Measurements from ENCODE around the gene SPOCD1.

SPOCD1 gene

GRCh38 chr1:31799895-31800673 lies 15.7 kb downstream of the SPOCD1 start:
- no peak for FAIRE-seq

GRCh38 chr1:31799196-31799894 lies 16.5 kb downstream of the SPOCD1 start:
- no peak for FAIRE-seq

DNA sequence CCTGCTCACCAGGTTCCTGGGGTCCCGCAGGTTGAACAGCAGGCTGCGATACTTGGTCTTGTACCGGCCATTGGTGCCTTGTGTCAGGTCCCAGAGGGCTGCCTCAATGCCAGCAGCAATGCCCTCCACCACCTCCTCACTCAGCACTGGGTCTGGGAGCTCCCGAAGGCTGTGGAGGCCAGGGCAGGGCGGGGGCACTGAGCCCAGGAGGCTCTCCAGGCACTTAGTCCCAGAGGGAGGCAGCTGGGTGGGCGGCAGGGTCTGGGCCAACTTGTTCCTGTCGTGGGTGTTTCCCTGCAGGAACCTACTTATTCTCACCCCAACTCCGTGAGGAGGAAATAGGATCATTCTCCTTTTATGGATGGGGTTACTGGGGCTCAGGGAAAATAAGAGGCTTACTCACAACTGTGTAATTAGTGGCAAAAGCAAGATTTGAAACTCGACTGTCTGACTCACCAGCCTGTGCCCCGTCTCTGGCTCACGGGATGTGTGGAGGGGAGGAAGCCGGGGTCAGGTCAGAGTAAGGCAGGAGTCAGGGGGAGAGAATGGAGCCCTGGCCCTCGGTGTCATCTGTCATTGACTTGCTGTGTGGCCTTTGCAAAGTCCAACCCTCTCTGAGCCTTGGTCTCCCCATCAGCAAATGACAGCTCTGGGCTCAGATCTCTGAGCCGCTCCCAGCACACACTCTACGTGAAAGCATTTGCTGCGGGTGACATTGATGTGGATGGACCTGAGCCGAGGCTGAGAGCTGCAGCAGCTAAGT lies 17.2 kb downstream of the SPOCD1 start:
- no peak for FAIRE-seq

- no peak for FAIRE-seq
Observed at GRCh38 chr1:31798086-31798432, 17.8 kb downstream of the SPOCD1 start.

- no peak for FAIRE-seq
Observed at GRCh38 chr1:31797216-31797615, 18.6 kb downstream of the SPOCD1 start.

GRCh38 chr1:31796707-31797106 lies 19.1 kb downstream of the SPOCD1 start:
- FAIRE-seq, result no peak

DNA sequence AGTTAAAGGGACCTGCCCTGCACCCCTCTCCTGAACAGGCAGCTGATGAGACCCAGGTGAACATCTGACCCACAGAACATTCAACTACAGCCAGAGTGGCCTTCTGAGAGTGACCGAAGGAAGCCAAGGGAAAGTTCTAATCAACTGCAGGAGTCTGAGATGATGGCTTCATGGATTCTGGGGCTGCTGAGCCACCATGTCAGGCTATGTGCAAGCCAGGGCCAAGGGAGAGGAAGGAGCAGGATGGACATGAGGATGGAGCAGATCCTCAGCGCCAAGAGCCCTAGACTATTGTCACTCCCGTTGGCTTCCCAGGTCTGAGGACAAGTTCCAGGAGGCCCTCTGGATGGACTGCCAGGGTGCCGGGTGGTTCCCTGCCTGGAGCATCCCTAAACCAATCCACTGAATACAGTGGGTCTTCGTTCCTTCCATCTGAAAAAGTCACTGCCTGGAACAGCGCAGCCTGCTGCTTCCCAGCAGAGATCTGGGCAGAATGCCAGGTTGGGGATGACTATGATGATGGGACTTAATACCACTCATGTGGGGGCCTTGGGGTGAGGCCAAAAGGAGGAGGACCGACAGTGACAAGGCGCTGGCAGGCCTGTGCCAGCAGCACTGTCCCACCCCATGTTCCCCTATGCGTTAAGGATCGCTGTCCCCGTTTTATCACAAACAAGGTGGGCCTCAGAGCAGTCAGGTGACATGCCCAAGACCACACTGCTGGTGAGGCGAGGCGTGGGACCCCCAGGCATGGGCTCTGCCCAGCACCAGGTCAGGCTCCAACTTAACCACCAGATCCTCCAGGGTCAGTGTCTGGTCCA lies 19.8 kb downstream of the SPOCD1 start:
- FAIRE-seq, result no peak

DNA sequence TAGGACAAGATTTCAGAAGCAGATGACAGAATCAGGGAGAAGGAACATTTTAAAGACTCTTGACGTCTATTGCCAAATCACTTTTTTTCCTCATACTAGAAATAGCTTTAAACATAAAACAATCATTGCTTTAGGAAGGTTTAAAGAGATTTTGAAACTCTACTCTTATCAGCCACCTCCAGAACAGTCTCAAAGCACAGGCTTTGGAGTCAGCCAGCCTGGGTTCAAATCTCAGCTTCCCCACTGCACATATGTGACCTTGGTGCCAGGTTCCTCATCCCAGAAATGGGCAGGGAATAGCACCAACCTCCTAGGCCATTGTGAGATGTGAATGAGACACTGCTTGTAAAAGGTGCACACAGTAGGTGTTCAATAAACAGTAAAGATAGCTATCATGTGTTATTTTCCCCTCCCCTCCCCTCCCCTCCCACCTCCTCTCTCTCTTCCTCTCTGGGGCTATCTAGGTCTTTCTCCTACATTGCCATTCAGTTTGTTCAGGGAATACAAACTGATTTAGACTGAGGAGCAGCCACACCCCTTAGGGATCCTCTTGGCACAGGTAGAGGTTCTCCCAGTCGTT lies 20.6 kb downstream of the SPOCD1 start:
- no peak for FAIRE-seq

DNA sequence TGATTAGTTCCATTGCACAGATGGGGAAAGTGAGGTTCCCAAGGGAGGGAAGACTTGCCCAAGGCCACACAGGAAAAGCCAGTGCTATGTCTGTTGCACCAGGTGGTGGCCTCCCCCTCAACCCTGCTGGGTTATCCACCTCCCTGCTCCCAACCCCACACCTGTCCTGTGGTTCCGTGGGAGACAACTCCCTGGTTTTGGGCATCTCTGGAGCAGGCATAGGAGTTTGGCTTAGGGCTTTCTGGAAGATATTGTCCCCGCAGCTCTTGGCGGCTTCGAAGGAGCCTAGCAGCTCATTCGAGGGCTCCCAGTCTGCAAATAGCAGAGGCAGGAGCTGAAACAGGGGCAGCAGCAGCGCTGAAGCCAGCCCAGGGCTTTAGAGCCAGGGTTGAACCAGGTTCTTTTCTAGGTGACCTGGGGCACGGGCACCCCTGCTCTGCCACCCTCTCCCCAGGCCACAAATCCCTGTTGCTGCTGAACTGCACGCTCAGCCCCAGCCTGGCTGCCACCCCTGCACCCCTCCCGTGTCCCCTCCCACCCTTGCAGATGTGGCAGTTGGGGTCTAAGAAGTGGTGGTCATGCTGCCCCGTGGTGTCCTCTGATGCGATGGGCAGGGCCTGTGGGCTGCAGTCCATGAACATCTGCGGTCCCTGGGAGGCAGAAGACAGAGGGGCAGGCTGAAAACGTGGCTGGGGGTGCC lies 22.1 kb downstream of the SPOCD1 start:
- no peak for FAIRE-seq

GRCh38 chr1:31793086-31793485 lies 22.7 kb downstream of the SPOCD1 start:
- FAIRE-seq, result no peak

DNA sequence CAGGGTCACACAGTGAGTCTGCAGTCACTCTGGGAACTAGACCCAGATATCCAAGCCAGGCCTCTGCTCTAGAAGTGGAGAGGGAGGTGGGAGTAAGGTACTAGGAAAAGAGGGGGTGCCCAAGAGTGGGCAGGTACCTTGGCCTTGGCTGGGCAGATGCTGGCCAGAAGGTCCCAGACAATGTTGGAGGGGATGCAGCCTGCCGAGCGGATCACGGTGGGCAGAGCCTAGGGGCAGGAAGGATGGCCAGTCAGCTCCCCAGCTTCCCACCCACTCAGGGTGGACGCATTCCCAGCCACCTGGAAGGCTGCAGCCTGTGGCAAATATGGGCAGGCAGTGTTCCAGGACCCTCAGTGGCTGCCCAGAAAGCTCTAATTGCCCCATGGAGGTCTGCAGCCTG lies 23.3 kb downstream of the SPOCD1 start:
- no peak for FAIRE-seq

- no peak for FAIRE-seq
Observed at GRCh38 chr1:31792116-31792515, 23.7 kb downstream of the SPOCD1 start.

- FAIRE-seq, result no peak
Observed at GRCh38 chr1:31791131-31791858, 24.5 kb downstream of the SPOCD1 start.

GRCh38 chr1:31790641-31791091 lies 25.2 kb downstream of the SPOCD1 start:
- FAIRE-seq, result no peak

DNA sequence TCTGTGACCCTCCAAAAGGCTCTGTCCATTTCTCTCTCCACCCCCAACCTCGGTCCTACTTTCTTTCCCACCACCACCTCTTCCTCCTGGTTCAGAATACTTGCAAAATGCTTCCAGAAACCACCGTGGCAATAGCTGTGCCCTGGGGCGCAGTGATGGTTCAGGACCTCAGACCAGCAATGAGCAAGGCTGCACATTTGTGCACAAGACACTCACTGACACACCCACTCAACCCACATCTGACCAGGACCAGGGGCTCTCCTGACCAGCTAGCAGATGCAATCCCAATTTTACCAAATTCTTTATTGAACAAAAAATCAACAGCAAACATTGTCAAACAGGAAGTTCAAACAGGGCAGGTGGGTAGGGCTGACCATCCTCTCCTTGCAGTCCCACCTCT lies 25.7 kb downstream of the SPOCD1 start:
- FAIRE-seq, result no peak

GRCh38 chr1:31789259-31790065 lies 26.4 kb downstream of the SPOCD1 start:
- no peak for FAIRE-seq

- FAIRE-seq, result no peak
Observed at GRCh38 chr1:31788825-31789256, 27.0 kb downstream of the SPOCD1 start.

- FAIRE-seq, result no peak
Observed at GRCh38 chr1:31788138-31788824, 27.5 kb downstream of the SPOCD1 start.

DNA sequence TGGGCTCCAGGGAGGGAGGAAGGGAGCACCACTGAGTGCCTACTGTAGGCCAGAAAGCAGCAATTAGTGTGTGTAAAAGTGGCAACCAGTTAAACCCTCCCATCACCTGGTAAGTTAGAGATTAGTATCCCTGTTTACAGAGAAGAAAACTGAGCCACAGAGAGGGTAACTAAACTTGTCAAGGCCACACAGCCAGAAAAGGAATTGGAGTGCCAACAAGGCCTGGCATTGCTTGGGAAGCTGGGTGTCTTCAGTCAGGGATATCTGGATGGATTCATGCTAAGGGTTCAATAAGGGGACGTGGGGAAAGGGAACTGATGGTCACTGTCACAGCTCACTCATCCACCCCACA lies 28.1 kb downstream of the SPOCD1 start:
- FAIRE-seq, result no peak

- FAIRE-seq, result no peak
Observed at GRCh38 chr1:31787261-31787660, 28.6 kb downstream of the SPOCD1 start.
